ENCODE measurements around the gene RXFP1. TPM values are rescaled to one million over a fixed set of nuclear protein-coding genes. Genes with fewer than 3 reads are reported as not detected.

RXFP1 gene
- total and polyA plus RNA-seq, 2 experiments from 2014 or later = not detected

DNA sequence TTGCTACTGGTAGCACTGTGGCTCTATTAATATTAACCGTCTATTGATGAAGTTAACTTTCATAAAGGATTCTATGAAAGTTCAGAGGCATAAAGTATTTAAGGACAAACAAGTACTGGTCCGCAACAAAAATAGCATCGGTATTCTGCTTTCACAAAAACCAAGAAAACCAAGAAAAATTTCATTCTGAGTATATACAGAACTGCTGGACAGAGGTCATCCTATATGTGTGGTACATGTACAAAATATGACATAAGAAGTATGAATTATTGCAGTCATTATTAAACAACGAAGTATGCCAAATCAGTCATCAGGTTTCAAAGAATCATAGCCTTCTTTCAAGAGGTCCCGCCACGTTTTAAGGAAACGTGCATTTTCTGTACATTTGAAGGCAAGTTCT lies 147.6 kb downstream of the RXFP1 start:
- TF ChIP-seq, protein P1, sequence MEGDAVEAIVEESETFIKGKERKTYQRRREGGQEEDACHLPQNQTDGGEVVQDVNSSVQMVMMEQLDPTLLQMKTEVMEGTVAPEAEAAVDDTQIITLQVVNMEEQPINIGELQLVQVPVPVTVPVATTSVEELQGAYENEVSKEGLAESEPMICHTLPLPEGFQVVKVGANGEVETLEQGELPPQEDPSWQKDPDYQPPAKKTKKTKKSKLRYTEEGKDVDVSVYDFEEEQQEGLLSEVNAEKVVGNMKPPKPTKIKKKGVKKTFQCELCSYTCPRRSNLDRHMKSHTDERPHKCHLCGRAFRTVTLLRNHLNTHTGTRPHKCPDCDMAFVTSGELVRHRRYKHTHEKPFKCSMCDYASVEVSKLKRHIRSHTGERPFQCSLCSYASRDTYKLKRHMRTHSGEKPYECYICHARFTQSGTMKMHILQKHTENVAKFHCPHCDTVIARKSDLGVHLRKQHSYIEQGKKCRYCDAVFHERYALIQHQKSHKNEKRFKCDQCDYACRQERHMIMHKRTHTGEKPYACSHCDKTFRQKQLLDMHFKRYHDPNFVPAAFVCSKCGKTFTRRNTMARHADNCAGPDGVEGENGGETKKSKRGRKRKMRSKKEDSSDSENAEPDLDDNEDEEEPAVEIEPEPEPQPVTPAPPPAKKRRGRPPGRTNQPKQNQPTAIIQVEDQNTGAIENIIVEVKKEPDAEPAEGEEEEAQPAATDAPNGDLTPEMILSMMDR (IDR thresholded peaks at IDR 0.05; ENCODE audit: low read depth, low read length) = no peak
- Histone ChIP-seq H3K4me3 (no peak overlapping the region), H3K9me3 (ENCODE audit: low read depth) (no peaks in the 10 kb centered on the region), H3K27ac (no peak overlapping the region), H3K4me1 (ENCODE audit: low read depth) (peaks cover 5% of the 10 kb centered on the region), H3K27me3 (no peaks in the 10 kb centered on the region), H3K36me3 (no peaks in the 10 kb centered on the region)
- DNase-seq (ENCODE audit: low read depth in 1 of 2, low spot score in 1 of 2) = no peak

DNA sequence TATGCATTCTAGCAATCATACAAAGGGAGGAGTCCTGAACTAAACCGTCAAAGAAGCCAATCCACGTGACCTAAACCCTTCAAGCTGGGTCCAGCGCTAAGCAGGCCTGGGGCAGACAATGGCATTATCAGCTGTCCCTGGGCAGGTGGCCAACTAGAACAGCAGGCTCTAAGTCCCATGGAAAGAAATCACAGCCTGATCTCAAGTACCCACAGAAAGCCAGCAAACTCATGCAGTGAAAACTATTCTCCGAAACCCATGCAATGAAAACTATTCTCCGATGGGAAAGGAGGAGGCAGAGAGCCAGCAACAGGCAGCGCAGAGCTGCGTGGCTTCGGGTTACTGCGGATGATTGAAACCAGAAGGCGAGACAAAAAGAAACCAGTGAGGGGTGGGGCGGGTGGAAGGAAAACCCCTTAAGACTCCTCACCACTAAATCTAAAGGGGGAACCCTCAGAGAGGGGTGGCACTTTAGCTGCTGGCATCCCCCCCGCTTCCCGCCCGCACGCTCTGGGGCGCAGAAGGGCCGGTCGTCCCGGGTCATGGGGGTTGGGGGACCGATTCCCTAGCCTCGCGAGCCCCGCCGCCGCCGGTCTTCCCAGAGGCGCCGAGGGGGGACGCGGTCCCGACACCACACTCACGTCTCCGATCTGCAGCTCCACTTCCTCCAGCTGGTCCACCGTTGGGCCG lies 149.4 kb downstream of the RXFP1 start:
- Histone ChIP-seq H3K9me3 (ENCODE audit: low read depth) (no peaks in the 10 kb centered on the region), H3K27ac (peak overlapping the region; percentile 88), H3K4me3 (peak overlapping the region; percentile 83), H3K4me1 (ENCODE audit: low read depth) (peaks cover 5% of the 10 kb centered on the region), H3K27me3 (no peaks in the 10 kb centered on the region), H3K36me3 (no peaks in the 10 kb centered on the region)
- peak; percentile 88 to 92 for DNase-seq (ENCODE audit: low read depth in 1 of 2, low spot score in 1 of 2)
- TF ChIP-seq, protein P1 (IDR thresholded peaks at IDR 0.05; ENCODE audit: low read depth, low read length) = no peak

DNA sequence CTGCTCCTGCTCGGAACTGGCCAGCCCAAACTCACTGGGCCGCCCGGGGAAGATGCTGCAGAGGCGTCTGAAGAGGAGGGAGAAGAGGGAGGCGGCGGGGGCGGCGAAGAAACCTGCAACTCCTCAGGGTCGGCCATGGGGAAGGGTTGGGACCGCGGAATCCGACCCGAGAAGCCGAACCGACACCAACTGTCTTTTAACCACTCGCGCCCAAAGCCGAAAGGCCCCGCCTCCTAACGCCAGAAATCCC lies 149.9 kb downstream of the RXFP1 start, which contains the start of gene C4orf46:
C4orf46 (minus strand) TSS at position 223 of the 250 bp plus-strand sequence; CDS start at position 137, 86 bp downstream.
- H3K4me3 ChIP-seq = peak within 1 kb of the TSS; percentile 83
- TF ChIP-seq, protein P1 (IDR thresholded peaks at IDR 0.05; ENCODE audit: low read depth, low read length) = no peak
- DNase-seq (ENCODE audit: low read depth in 1 of 2, low spot score in 1 of 2) = no peak
- H3K27ac ChIP-seq = peak within 1 kb of the TSS; percentile 93
- H3K36me3 ChIP-seq = no peaks in the 10 kb centered on the region
- no peaks in the 10 kb centered on the region for H3K9me3 ChIP-seq (ENCODE audit: low read depth)
- H3K4me1 ChIP-seq (ENCODE audit: low read depth) = peaks cover 5% of the 10 kb centered on the region
- no peaks in the 10 kb centered on the region for H3K27me3 ChIP-seq

DNA sequence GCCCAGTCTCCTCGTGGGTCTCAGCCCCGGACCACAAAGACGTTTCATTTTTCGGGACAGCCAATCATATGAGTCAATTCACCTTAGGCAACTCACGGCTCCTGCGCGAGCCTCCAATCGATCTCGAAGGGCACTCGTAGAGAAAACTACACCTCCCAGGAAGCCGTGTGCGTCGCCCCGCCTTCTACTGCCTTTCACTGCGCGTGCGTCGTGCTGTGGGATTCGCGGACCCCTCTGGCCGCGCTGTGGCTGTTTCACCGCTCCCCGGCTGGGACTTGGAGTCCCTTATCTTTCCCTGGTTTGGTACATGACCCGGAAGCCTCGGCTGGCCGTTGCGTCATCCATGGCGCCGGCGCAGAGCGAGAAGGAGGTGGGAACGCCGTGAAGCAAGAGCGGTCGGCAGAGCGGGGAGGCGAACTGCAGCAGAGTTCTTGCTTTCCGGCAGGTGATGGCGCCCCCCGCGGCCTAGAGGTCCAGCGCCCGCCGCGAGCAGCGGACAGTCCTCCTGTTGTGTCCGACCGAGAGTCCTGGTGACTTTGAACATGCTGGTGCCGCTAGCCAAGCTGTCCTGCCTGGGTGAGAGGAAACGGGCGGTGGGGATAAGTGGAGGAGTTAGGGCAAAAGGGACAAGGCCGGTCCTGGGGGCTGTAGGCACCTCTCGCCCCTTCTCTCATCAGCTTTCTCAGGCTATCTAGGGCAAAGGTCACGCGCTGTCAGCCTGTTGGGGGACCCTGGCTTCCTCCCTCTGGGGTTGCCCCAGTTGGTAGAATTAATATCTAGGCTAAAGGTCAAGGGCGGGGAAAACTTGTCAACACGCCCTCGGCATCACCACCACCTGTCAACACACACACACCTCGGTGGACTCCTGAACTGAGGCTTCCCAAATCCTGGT lies 150.5 kb downstream of the RXFP1 start, which contains the start of gene ETFDH:
ETFDH (plus strand) TSS at position 382 of the 892 bp plus-strand sequence; CDS start at position 543, 161 bp downstream.
- Histone ChIP-seq H3K4me1 (ENCODE audit: low read depth) (peaks cover 5% of the 10 kb centered on the region), H3K4me3 (peak within 1 kb of the TSS; percentile 83), H3K9me3 (ENCODE audit: low read depth) (no peaks in the 10 kb centered on the region), H3K27ac (peak within 1 kb of the TSS; percentile 93), H3K36me3 (no peaks in the 10 kb centered on the region), H3K27me3 (no peaks in the 10 kb centered on the region)
- DNase-seq (ENCODE audit: low read depth in 1 of 2, low spot score in 1 of 2) = peak; percentile 100
- TF ChIP-seq, protein P1 (IDR thresholded peaks at IDR 0.05; ENCODE audit: low read depth, low read length) = peak; percentile 67

DNA sequence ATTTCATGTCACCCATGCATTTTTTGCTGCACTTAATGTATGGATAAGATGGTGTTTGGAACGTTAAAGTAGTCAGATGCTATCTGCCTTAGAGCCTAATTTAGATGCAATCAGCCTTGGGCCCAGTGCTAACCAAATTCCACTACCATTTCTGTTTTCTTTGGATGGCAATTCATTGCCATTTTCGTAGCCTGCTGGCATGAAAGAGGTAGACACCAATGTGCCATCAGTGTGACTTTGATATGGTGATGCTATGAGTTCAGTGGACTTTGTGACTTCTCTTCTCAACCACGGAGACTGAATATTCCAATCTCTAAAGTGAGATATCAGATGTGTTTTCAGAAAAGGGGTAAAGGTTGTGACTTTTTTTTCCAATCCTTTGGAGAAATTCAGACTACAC lies 152.0 kb downstream of the RXFP1 start:
- Histone ChIP-seq H3K27me3 (no peaks in the 10 kb centered on the region), H3K4me1 (ENCODE audit: low read depth) (peaks cover 5% of the 10 kb centered on the region), H3K4me3 (no peak overlapping the region), H3K9me3 (ENCODE audit: low read depth) (no peaks in the 10 kb centered on the region), H3K27ac (no peak overlapping the region), H3K36me3 (no peaks in the 10 kb centered on the region)
- no peak for DNase-seq (ENCODE audit: low read depth in 1 of 2, low spot score in 1 of 2)
- TF ChIP-seq, protein P1 (IDR thresholded peaks at IDR 0.05; ENCODE audit: low read depth, low read length) = no peak

All from cardiac muscle cell (in vitro differentiated cells and primary cell).